Measurements from ENCODE around the gene ESYT2. TPM values are rescaled to one million over a fixed set of nuclear protein-coding genes. Genes with fewer than 3 reads are reported as not detected.
A peak's percentile ranks its signal among the peaks of the same experiment; 100 is the strongest.

ESYT2 gene
- total and polyA plus RNA-seq, 2 experiments from 2014 or later, result 33.4 to 59.6 TPM

- Histone ChIP-seq H3K27me3 (no peaks in the 10 kb centered on the region), H2AFZ (no peak overlapping the region), H3K4me1 (ENCODE audit: insufficient read depth) (no peaks in the 10 kb centered on the region), H3K9me2 (replicated peaks; ENCODE audit: insufficient read depth) (no peaks in the 10 kb centered on the region), H3K9me3 (ENCODE audit: low read depth) (no peaks in the 10 kb centered on the region), H3K4me3 (no peak overlapping the region), H3K27ac (no peak overlapping the region), H3K79me2 (no peaks in the 10 kb centered on the region), H4K20me1 (ENCODE audit: insufficient read depth, poor library complexity, severe bottlenecking) (no peaks in the 10 kb centered on the region), H3K36me3 (replicated peaks; ENCODE audit: insufficient read depth, low read depth) (no peaks in the 10 kb centered on the region), H3K4me2 (no peak overlapping the region)
- no peak for DNase-seq (ENCODE audit: low spot score)
- TF ChIP-seq CTCF (IDR thresholded peaks at IDR 0.05; ENCODE audit: poor library complexity) (no peak), EZH2 (IDR thresholded peaks at IDR 0.05; ENCODE audit: borderline replicate concordance) (no peak), EZH2phosphoT487 (IDR thresholded peaks at IDR 0.05; ENCODE audit: low read depth, severe bottlenecking, unreplicated experiment) (no peak)
- WGBS (ENCODE audit: low lambda C conversion rate, missing lambda C conversion rate), result 92% methylated on average over 14 of the region's 14 CpGs
These were observed 65.8 kb downstream of the ESYT2 start for GRCh38 chr7:158763454-158764033.

GRCh38 chr7:158761945-158762344, 67.4 kb downstream of the ESYT2 start:
- Histone ChIP-seq H3K4me1 (ENCODE audit: insufficient read depth) (no peaks in the 10 kb centered on the region), H3K27me3 (no peaks in the 10 kb centered on the region), H4K20me1 (ENCODE audit: insufficient read depth, poor library complexity, severe bottlenecking) (no peaks in the 10 kb centered on the region), H3K9me3 (ENCODE audit: low read depth) (no peaks in the 10 kb centered on the region), H3K27ac (no peak overlapping the region), H3K9me2 (replicated peaks; ENCODE audit: insufficient read depth) (no peaks in the 10 kb centered on the region), H3K79me2 (no peaks in the 10 kb centered on the region), H2AFZ (no peak overlapping the region), H3K4me3 (no peak overlapping the region), H3K36me3 (replicated peaks; ENCODE audit: insufficient read depth, low read depth) (no peaks in the 10 kb centered on the region), H3K4me2 (no peak overlapping the region)
- TF ChIP-seq EZH2 (IDR thresholded peaks at IDR 0.05; ENCODE audit: borderline replicate concordance) (no peak), EZH2phosphoT487 (IDR thresholded peaks at IDR 0.05; ENCODE audit: low read depth, severe bottlenecking, unreplicated experiment) (no peak), CTCF (IDR thresholded peaks at IDR 0.05; ENCODE audit: poor library complexity) (no peak)
- no peak for DNase-seq (ENCODE audit: low spot score)
- 97% methylated on average over 12 of the region's 12 CpGs for WGBS (ENCODE audit: low lambda C conversion rate, missing lambda C conversion rate)

- WGBS (ENCODE audit: low lambda C conversion rate, missing lambda C conversion rate), result 90% methylated on average over 8 of the region's 8 CpGs
- DNase-seq (ENCODE audit: low spot score), result no peak
- Histone ChIP-seq H3K9me2 (replicated peaks; ENCODE audit: insufficient read depth) (no peaks in the 10 kb centered on the region), H4K20me1 (ENCODE audit: insufficient read depth, poor library complexity, severe bottlenecking) (no peaks in the 10 kb centered on the region), H3K79me2 (no peaks in the 10 kb centered on the region), H3K36me3 (replicated peaks; ENCODE audit: insufficient read depth, low read depth) (no peaks in the 10 kb centered on the region), H3K27ac (no peak overlapping the region), H3K4me3 (no peak overlapping the region), H3K9me3 (ENCODE audit: low read depth) (no peaks in the 10 kb centered on the region), H2AFZ (no peak overlapping the region), H3K27me3 (no peaks in the 10 kb centered on the region), H3K4me1 (ENCODE audit: insufficient read depth) (no peaks in the 10 kb centered on the region), H3K4me2 (no peak overlapping the region)
- TF ChIP-seq EZH2 (IDR thresholded peaks at IDR 0.05; ENCODE audit: borderline replicate concordance), result no peak
- TF ChIP-seq EZH2phosphoT487 (IDR thresholded peaks at IDR 0.05; ENCODE audit: low read depth, severe bottlenecking, unreplicated experiment), result no peak
- TF ChIP-seq CTCF (IDR thresholded peaks at IDR 0.05; ENCODE audit: poor library complexity), result peak; percentile 5
These were observed 68.4 kb downstream of the ESYT2 start for GRCh38 chr7:158760936-158761335.

GRCh38 chr7:158760445-158760764, 68.9 kb downstream of the ESYT2 start:
- H3K4me2 ChIP-seq, result no peak overlapping the region
- no peak overlapping the region for H2AFZ ChIP-seq
- no peak for DNase-seq (ENCODE audit: low spot score)
- no peaks in the 10 kb centered on the region for H3K27me3 ChIP-seq
- no peaks in the 10 kb centered on the region for H3K79me2 ChIP-seq
- TF ChIP-seq EZH2phosphoT487 (IDR thresholded peaks at IDR 0.05; ENCODE audit: low read depth, severe bottlenecking, unreplicated experiment) (no peak), EZH2 (IDR thresholded peaks at IDR 0.05; ENCODE audit: borderline replicate concordance) (no peak), CTCF (IDR thresholded peaks at IDR 0.05; ENCODE audit: poor library complexity) (no peak)
- WGBS (ENCODE audit: low lambda C conversion rate, missing lambda C conversion rate), result 95% methylated on average over 3 of the region's 3 CpGs
- no peak overlapping the region for H3K4me3 ChIP-seq
- no peak overlapping the region for H3K27ac ChIP-seq
- no peaks in the 10 kb centered on the region for H3K9me3 ChIP-seq (ENCODE audit: low read depth)
- no peaks in the 10 kb centered on the region for H3K4me1 ChIP-seq (ENCODE audit: insufficient read depth)
- H4K20me1 ChIP-seq (ENCODE audit: insufficient read depth, poor library complexity, severe bottlenecking), result no peaks in the 10 kb centered on the region
- no peaks in the 10 kb centered on the region for H3K36me3 ChIP-seq (replicated peaks; ENCODE audit: insufficient read depth, low read depth)
- H3K9me2 ChIP-seq (replicated peaks; ENCODE audit: insufficient read depth), result no peaks in the 10 kb centered on the region

All from hepatocyte (in vitro differentiated cells).